Dermis blood vessel endothelial cell (primary cell): Measurements from ENCODE around the gene FAM184A. TPM values are rescaled to one million over a fixed set of nuclear protein-coding genes. Genes with fewer than 3 reads are reported as not detected.
"Not testable (repeated sequence)": the region's sequence is repeated elsewhere in the genome, so short reads cannot be mapped to it uniquely, and the experiment has no call there.

Experiments
- DNase-seq: peaks from one replicate; pipeline ENCODE4 v3.0.0; 2010
- total RNA-seq: library from RNA; depleted of rRNA; stranded (reverse); fragments of >200 nt; gene quantifications from 2 replicates; pipeline ENCODE4 v1.2.3, GENCODE V29; 2014

The FAM184A gene, protein sequence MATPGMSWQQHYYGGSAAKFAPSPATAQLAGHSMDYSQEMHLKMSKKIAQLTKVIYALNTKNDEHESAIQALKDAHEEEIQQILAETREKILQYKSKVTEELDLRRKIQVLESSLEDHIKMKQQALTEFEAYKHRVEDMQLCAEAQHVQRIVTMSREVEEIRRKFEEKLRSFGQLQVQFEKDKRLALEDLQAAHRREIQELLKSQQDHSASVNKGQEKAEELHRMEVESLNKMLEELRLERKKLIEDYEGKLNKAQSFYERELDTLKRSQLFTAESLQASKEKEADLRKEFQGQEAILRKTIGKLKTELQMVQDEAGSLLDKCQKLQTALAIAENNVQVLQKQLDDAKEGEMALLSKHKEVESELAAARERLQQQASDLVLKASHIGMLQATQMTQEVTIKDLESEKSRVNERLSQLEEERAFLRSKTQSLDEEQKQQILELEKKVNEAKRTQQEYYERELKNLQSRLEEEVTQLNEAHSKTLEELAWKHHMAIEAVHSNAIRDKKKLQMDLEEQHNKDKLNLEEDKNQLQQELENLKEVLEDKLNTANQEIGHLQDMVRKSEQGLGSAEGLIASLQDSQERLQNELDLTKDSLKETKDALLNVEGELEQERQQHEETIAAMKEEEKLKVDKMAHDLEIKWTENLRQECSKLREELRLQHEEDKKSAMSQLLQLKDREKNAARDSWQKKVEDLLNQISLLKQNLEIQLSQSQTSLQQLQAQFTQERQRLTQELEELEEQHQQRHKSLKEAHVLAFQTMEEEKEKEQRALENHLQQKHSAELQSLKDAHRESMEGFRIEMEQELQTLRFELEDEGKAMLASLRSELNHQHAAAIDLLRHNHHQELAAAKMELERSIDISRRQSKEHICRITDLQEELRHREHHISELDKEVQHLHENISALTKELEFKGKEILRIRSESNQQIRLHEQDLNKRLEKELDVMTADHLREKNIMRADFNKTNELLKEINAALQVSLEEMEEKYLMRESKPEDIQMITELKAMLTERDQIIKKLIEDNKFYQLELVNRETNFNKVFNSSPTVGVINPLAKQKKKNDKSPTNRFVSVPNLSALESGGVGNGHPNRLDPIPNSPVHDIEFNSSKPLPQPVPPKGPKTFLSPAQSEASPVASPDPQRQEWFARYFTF
- 0.17 and 0.33 TPM in 2 replicates for total RNA-seq

DNA sequence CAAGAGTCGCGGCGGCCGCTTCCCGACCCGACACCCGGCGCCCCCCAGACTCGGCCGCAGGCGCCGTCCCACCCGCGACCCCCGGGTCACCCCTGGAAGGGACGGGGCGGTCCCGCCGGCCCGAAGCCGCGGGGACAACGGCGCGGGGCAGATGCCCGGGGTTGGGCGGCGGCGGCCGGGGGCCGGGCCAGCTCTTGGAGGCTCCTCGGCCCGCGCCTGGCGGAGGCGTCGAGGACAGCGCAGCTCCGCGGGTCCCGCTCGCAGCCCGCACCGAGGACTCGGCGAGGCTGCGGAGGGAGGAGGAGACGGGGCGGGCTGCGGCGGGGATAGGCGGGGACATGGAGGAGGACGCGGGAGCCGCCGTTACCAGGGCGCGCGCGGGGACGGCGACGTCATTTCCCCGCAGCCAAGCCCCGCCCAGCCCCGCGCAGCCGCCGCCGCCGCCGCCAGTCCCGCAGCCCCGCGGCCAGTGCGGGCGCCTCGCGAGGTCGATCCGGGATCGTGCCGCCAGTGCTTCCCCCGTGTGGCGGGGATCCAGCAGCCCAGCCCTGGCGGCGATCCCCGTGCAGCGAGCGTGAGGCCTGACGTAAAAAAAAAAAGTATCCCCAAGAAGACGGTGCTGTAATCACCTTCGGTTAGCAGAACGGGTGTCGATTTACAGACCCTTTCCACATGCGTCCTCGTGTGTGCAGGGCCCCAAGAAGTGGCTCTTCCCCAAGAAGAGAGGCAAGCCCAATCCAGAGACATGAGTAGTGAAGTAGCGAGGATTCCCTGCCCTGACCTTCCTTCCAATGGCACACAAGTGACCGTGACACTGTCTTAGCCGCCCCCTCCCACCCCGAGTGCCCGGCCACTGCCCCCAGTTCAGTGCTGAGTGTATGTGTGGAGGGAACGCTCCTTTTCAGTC lies at the start of gene FAM184A:
TSS of gene FAM184A (minus strand) at position 289 of the 907 bp plus-strand sequence. CDS start 365 bp downstream, outside the sequence.
- DNase-seq, result peak; percentile 66

DNA sequence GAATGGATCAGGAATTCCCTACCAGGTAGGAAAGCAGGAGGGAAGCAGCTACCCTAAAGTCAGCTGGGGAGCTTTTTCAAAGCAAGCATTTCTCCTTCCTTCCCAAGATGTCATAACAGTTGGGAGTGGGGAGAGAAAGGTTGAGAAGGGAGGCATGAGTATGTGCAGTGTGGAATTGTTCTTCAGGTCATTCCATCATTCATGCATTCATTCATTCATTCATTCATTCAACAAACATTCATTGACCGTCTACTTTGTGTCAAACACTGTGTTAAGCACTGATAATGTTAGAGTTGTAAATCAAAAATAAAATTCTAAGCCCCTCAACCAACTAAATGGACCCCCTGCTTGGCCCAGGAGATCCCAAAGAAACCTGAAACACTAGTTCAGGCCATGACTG lies 49.2 kb upstream of the FAM184A start:
- no peak for DNase-seq

DNA sequence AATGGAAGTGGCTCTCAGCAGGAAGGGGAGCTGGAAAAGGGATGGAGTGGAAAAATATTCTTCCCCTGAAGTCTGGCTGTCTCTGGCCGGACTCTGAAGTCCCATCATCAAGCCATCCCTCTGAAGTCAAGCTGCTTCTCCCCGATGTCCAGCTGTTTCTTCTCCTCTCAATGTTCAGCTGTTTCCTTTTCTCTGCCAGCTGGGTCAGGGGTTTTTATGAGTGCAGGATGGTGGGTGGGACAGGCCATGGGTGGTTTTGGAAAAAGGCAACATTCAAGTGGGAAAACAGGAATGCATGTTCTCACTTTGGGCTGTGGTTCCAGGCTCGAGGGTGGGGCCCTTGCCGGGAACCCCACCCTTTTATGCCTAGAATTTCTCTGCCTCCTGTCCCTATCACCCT lies 48.4 kb upstream of the FAM184A start:
- no peak for DNase-seq

DNA sequence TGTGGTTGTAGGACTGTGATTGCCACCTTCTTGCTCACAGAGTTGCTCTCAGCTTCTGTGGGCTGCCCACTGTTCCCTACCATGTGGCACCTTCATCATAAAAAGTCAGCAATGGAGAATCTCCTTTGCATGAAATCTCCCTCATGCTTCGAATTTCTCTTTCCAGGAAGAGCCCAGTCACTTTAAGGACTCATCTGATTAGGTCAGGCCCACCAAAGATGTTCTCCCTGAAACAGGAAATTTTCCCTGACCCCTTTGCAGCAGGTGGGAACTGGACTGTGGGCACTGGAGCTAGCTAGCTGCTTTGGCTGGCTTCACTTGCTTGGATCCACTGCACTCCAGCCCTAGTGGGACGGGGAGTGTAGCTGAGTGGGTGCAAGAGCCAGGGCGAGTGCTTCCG lies 47.7 kb upstream of the FAM184A start:
- no peak for DNase-seq

DNA sequence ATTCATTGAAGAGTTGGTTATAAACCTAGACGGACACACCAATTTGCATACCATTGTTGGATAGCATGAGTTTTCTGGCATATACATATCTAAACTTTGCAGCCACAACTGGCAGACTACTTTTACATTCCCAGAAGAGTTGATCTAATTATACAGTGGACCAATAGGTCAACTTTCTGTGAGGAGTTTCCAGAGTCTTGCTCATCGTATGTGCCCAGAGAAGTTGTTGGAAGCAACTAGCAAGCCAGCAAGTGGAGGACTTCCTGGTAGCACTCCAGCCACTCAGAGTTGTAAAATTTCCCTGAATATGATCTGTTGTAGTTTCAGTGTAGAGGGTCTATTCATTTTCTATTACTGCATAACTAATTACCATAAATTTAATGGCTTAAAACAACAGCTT lies 47.1 kb upstream of the FAM184A start:
- DNase-seq, result no peak

DNA sequence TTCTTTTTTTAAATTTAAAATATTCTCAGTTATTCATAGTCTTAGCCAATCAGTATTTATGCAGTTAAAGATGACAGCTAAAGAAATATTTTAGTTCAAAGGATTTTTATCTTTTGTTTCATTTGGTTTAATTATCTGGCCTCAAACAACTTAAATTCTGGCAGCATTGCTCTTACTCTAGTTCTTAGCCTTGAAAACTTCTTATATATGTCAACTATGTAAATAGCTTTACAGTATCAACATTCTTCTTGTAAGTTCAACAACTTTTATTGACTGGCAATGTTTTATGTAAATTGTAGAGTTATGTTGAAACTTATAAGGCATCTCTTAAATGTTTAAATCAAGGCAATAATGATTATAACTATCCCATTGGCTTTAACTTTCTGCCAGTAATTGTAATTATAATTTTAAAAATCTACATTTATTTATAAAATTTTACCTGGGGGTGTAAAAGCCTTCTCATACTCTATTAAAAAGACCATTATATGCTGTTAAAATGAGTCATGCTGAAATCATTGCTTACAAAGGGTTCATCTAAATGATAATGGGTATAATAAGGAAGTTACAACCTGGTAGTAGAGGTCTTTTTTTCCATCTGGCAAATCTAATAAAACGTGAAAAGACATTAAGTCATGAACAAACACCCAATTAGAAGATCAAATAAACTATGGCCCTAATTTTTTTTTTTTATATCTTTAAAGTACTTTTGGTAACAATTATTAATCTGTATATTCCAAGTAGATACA lies 45.8 kb upstream of the FAM184A start:
- DNase-seq, result no peak

DNA sequence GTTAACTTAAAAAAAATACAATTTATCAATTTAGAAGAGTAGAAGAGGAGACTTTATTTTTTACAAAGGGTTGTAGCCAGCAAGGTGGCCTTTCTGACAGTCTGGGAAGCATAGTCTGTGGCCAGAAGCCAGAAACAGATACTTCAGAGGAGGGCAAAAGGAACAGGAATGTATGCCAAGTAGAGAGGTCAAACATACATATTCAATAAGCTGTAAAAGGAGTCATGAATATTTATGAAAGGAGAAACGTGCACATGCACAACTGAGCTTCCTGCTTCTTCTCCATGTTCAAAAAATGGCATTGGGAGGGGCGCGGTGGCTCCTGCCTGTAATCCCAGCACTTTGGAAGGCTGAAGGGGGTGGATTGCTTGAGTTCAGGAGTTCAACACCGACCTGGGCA lies 43.9 kb upstream of the FAM184A start:
- DNase-seq, result no peak

DNA sequence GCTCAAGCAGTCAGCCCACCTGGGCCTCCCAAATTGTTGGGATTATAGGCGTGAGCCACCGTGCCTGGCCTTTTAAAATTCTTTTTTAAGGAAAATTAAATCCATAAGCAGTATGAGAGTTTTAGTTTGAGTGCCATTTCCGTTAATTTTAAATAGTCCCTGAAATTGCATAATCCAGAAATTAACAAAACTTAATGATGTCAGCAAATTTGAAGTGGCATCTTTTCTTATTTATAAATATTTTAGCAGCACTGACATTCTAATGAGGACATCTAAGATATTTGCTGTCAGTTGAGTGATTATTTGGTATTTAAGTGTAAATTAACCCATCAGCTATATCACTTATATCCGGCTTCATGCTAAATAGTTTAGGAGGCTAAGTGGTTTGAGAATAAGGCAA lies 42.9 kb upstream of the FAM184A start:
- DNase-seq, result no peak

DNA sequence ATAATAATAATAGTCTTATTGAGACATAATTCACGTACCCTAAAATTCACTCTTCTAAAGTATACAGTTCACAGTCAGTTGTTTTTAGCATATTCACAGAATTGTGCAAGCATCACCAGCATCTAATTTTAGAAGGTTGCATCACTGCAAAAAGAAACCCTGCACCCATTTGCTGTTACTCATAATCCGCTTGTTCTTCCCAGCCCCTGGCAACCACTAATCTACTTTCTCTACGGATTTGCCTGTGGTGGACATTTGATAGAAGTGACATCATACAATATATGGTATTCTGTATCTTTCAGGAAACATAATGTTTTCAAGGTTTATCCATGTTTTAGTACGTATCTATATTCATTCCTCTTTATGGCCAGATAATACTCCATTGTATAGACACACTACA lies 41.5 kb upstream of the FAM184A start:
- no peak for DNase-seq

DNA sequence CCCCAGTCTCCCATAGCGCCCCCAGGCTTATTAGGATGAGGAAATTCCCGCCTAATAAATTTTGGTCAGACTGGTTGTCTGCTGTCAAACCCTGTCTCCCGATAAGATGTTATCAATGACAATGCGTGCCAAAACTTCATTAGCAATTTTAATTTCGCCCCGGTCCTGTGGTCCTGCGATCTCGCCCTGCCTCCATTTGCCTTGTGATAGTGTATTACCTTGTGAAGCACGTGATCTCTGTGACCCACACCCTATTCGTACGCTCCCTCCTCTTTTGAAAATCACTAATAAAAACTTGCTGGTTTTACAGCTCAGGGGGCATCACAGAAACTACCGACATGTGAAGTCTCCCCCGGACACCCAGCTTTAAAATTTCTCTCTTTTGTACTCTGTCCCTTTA lies 40.6 kb upstream of the FAM184A start:
- DNase-seq, result not testable (repeated sequence)

DNA sequence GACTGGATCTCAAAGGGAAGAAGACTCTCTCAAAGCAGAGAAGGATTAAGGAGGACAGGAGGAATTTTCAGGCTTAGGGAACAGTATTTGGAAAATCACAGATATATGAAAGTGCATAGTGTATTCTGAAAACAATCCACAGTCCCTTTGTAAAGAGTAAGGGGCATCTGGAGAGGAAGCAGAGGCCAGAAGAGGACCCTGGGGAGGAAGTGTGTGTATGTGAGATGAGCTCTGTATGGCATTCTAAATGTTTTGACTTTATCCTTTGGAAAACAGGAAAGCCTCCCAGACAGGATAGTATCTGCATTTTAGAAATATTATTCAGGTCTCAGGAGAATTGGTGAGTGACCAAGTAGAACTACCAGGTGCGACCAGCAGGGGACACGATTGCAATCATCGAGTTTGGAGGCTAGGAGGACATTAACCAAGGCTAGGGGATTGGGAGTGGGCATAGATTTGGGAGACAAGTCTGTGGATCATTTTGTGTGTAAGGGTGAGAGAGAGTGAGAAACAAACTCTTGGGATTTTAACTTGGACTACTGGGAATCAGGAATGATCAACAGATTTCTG lies 38.3 kb upstream of the FAM184A start:
- no peak for DNase-seq

DNA sequence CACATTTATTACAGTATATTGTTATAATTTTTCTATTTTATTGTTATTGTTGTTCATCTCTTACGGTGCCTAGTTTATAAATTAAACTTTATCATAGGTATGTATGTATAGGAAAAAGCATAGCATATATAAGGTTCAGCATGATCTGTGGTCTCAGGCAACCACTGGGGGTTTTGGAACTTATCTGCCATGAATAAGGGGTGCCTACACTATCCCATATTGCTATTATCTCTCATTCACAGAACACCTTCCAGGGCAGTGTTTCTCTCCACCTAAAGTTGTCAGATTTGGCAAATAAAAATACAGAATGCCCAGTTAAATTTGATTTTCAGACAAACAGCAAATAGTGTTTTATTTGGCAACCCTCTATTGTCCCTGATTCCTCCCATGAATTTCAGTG lies 35.5 kb upstream of the FAM184A start:
- no peak for DNase-seq

DNA sequence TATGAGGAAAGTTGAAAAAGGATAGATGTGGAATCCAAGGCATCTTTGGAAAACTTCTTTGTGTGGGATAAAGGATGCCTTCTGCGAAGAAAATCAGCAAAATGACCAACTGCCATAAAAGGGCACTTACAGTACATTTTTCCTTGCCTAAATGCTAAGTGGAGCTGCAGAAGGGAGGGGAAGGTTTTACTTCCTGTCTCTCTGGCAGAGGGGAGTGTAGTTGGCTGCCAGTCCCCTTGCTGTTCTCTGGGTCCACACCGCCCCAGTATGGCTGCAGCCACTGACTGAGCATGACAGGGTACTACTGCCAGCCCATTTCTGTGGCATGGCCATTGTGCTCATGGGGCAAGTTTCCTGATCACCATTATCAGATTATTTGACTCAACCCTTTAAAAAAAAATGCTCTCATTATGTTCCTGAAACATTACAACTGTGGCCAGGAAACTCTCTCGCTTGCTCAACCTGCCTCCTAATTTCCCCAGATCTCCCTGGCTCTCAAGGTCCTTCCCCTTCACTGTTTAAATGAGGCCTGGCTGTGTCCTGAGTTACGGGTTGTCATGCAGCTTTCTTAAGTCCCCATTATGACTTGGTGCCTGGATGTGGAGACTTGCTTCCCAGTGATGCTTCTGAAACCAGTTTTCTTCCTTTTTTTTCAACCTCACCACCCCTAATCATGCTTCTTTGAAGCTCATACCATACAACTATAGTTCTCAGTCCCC lies 34.5 kb upstream of the FAM184A start:
- no peak for DNase-seq

DNA sequence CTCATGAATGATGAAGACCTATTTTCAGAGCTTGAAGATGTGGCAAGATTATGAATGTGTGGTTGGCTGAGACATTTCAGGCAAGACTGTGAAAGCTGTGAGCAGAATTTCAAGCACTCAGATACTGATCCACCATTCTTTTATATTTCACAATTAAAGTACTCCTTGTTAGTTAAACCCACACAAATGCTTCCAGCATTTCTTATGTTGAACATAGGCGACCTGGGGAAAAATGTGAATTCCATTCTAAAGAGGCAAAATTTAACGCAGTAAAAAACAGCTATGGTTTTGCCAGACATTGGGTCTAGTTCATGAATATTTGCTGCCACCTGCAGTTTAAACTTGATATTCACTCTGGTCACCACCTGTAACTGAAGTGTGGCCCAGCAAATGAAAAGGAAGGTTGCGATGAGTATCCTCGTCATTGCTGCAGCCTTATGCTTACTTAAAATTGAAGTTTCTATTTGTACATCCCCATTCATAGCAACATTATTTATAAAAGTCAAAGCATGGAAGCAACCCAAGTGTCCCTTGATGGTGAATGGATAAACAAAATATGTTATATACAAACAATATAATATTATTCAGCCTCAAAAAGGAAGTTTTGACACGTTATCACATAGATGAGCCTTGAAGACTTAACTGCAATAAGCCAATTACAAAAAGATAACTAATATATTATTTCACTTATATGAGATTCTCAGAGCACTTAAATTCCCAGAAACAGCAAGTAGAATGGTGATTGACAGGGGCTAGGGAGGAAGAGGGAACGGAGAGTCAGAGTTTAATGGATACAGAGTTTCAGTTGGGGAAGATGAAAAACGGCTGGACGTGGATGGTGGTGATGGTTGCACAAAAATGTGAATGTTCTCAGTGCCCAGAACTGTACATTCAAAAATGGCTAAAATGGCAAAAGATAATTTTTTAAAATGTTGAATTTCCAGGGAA lies 32.4 kb upstream of the FAM184A start:
- peak; percentile 74 for DNase-seq

DNA sequence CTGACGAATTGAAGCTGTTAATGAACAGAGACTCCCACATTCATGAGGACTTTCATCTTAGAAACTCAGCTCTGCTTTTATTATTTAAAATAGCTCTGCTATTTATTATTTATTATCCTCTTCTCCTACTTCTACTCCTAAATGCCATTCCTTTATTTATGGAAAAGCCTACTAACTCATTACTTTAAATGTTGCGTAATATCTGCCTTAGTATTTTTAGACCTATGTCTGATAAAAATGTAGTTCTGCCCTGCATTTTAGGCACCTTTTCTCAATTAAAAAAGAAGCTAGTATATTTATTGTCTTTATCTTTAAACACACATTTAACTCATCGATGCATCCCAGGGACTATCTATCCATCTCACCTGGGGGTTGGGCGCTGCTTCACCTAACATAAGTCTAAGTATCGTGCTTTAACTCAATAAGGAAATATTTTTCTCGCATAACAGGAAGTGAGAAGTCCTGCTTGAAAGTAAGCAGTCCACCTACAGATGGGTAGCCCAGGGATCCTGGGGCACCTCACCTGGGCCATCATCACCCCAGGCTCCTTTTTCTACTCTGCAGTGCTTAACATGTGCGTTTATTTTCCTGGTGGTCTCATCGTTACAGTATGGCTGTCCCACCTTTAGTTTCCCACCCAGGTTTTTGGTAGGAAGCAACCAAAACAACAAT lies 31.3 kb upstream of the FAM184A start:
- no peak for DNase-seq

DNA sequence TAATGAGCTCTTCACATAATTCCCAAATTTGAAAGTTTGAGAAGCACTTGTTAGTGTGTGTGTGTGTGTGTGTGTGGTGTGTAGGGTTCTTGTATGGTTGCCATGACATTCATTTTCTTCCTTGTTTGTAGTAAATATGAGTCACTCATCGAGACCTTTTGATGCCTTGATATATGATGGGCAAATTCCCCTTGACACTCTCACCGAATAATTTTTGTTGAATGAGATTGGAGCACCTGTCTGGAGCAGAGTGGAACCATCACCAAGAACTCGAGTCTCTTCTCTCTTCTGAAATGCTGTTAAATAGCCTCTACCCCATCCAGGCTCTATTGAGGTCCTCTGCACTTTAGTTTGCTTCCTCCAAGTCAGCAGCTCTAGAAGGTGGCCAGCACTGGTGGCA lies 29.6 kb upstream of the FAM184A start:
- DNase-seq, result no peak

DNA sequence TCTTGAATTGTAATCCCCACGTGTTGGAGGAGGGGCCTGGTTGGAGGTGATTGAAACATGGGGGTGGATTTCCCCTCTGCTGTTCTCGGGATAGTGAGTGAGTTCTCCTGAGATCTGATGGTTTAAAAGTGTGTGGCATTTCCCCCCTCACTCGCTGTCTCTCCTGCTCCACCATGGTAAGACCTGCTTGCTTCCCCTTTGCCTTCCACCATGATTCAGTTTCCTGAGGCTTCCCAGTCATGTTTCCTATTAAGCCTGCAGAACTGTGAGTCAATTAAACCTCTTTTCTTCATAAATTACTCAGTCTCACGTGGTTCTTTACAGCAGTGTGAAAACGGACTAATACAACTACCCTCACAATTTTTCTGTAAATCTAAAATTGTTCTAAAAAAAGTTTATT lies 26.8 kb upstream of the FAM184A start:
- DNase-seq, result peak; percentile 62

DNA sequence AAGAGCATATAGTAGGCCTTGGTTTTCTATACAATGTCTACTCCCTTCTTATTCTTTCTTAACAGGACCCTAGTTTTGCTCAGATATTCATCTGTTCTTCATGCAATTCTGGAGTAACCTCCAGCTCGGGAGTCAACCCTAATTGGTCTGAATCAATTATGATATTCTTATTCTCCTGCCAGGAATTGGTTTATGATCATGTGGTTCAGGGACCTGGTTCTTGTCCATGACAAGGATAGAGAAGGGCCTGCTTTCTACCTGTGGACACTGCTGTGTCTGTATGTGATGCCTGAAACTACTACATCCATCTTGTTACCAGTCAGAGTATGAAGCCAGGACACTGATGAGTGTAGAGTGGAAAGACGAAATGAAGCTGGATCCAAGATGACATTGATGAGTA lies 24.4 kb upstream of the FAM184A start:
- DNase-seq, result no peak

DNA sequence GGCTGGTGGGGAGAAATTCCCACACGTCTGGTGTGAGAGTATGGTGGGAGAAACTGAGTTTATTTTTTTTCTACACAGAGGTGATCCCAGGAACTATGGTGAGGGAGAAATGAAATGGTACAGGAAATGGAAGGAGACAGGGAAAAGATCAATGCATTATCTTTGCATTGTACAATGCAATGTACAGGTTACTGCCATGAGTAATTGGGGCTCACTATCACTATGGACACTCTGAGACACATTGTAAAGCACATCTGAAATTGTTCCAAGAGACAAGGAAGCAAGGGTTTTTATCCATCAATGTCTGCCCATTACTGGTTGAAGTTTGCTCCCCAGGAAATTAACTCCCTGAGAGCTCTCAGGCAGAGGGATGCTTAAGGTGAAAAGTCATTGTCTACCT lies 21.7 kb upstream of the FAM184A start:
- no peak for DNase-seq
